Suprapubic skin (tissue), 3 donors: ENCODE results near the gene SLC8A1.

Source experiments
- POLR2A ChIP-seq, 2 donors: fragments of 450-650 bp; IDR thresholded peaks; one replicate each; pipeline ENCODE4 v1.6.1; 2017; ENCODE audit warnings: antibody characterized with exemption in 2 of 2, mild to moderate bottlenecking in 2 of 2, moderate library complexity in 2 of 2
- TF ChIP-seq, protein P1 (sequence below), 2 donors: fragments of 200-600 bp in 1 of 2; fragments of 450-650 bp in 1 of 2; sonication (generic) in 1 of 2; IDR thresholded peaks; one replicate each; pipeline ENCODE4 v1.5.1; 2016 to 2019; ENCODE audit warnings: antibody characterized with exemption in 2 of 2, mild to moderate bottlenecking in 1 of 2, moderate library complexity in 1 of 2

DNA sequence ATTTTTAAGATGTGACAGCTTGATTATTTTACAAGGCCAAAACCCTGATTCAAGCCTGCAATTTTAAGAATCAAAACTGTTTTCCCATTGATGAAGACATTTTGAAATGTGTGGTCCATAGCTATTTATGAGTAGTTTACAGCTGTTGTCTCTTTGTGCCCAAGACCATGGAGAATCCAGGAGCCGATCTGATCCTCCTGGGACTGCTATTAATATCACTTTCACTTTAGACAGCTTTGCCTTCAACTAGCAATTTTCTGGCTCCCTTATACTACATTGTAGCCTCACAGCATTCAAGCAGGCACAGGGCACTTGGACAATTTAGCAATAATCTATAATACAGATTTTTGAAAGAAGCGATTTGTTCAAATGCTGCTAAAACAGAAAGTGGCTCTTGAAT is 172.9 kb downstream of the SLC8A1 start:
- TF ChIP-seq, protein P1, sequence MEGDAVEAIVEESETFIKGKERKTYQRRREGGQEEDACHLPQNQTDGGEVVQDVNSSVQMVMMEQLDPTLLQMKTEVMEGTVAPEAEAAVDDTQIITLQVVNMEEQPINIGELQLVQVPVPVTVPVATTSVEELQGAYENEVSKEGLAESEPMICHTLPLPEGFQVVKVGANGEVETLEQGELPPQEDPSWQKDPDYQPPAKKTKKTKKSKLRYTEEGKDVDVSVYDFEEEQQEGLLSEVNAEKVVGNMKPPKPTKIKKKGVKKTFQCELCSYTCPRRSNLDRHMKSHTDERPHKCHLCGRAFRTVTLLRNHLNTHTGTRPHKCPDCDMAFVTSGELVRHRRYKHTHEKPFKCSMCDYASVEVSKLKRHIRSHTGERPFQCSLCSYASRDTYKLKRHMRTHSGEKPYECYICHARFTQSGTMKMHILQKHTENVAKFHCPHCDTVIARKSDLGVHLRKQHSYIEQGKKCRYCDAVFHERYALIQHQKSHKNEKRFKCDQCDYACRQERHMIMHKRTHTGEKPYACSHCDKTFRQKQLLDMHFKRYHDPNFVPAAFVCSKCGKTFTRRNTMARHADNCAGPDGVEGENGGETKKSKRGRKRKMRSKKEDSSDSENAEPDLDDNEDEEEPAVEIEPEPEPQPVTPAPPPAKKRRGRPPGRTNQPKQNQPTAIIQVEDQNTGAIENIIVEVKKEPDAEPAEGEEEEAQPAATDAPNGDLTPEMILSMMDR (IDR thresholded peaks at IDR 0.05) = no peak
- no peak for TF ChIP-seq POLR2A (IDR thresholded peaks at IDR 0.05)
